ENCODE measurements around the gene SCAF11.

- no peak for TF ChIP-seq CTCF (IDR thresholded peaks at IDR 0.05)
- no peak for TF ChIP-seq POLR2AphosphoS5 (IDR thresholded peaks at IDR 0.05)
- TF ChIP-seq POLR2A (IDR thresholded peaks at IDR 0.05), result no peak
Measured at GRCh38 chr12:45928309-45928708, 62.1 kb downstream of the SCAF11 start.
